Measurements from ENCODE around the gene ATL2.

The ATL2 gene

GRCh38 chr2:38267270-38267925, 109.7 kb downstream of the ATL2 start:
- Histone ChIP-seq H3K9me3 (ENCODE audit: insufficient read depth, low read length, severe bottlenecking) (no peaks in the 10 kb centered on the region), H3K4me2 (ENCODE audit: insufficient read depth, low read length) (no peak overlapping the region), H3K4me3 (ENCODE audit: low read depth in 1 of 2, low read length in 2 of 2) (no peak overlapping the region), H3K27me3 (ENCODE audit: insufficient read depth, low read length, poor library complexity) (no peaks in the 10 kb centered on the region), H4K20me1 (ENCODE audit: insufficient read depth, low read length) (no peaks in the 10 kb centered on the region), H3K36me3 (ENCODE audit: insufficient read depth, low read length) (no peaks in the 10 kb centered on the region), H3K79me2 (ENCODE audit: insufficient read depth, low read length) (no peaks in the 10 kb centered on the region), H3K27ac (ENCODE audit: low read length) (no peak overlapping the region), H3K4me1 (ENCODE audit: insufficient read depth, low read length) (no peaks in the 10 kb centered on the region), H2AFZ (ENCODE audit: low read depth, low read length) (no peak overlapping the region), H3K9ac (ENCODE audit: low read depth, low read length) (no peak overlapping the region)
- no peak for DNase-seq
- no peak for ATAC-seq (ENCODE audit: insufficient read depth, low read depth)
- TF ChIP-seq EZH2 (IDR thresholded peaks at IDR 0.05; ENCODE audit: borderline replicate concordance, low read depth, low read length, severe bottlenecking) (no peak), CTCF (IDR thresholded peaks at IDR 0.05; ENCODE audit: borderline replicate concordance, extremely low read depth, low read length, poor library complexity, severe bottlenecking) (no peak)

GRCh38 chr2:38266382-38267061, 110.6 kb downstream of the ATL2 start:
- DNase-seq (no peak), ATAC-seq (ENCODE audit: insufficient read depth, low read depth) (no peak)
- Histone ChIP-seq H3K9me3 (ENCODE audit: insufficient read depth, low read length, severe bottlenecking) (no peaks in the 10 kb centered on the region), H4K20me1 (ENCODE audit: insufficient read depth, low read length) (no peaks in the 10 kb centered on the region), H3K4me1 (ENCODE audit: insufficient read depth, low read length) (no peaks in the 10 kb centered on the region), H3K4me3 (ENCODE audit: low read depth in 1 of 2, low read length in 2 of 2) (no peak overlapping the region), H2AFZ (ENCODE audit: low read depth, low read length) (no peak overlapping the region), H3K36me3 (ENCODE audit: insufficient read depth, low read length) (no peaks in the 10 kb centered on the region), H3K9ac (ENCODE audit: low read depth, low read length) (no peak overlapping the region), H3K4me2 (ENCODE audit: insufficient read depth, low read length) (no peak overlapping the region), H3K79me2 (ENCODE audit: insufficient read depth, low read length) (no peaks in the 10 kb centered on the region), H3K27me3 (ENCODE audit: insufficient read depth, low read length, poor library complexity) (no peaks in the 10 kb centered on the region), H3K27ac (ENCODE audit: low read length) (no peak overlapping the region)
- TF ChIP-seq CTCF (IDR thresholded peaks at IDR 0.05; ENCODE audit: borderline replicate concordance, extremely low read depth, low read length, poor library complexity, severe bottlenecking) (no peak), EZH2 (IDR thresholded peaks at IDR 0.05; ENCODE audit: borderline replicate concordance, low read depth, low read length, severe bottlenecking) (no peak)

- TF ChIP-seq EZH2 (IDR thresholded peaks at IDR 0.05; ENCODE audit: borderline replicate concordance, low read depth, low read length, severe bottlenecking), result no peak
- no peak for TF ChIP-seq CTCF (IDR thresholded peaks at IDR 0.05; ENCODE audit: borderline replicate concordance, extremely low read depth, low read length, poor library complexity, severe bottlenecking)
- DNase-seq (no peak), ATAC-seq (ENCODE audit: insufficient read depth, low read depth) (no peak)
- Histone ChIP-seq H4K20me1 (ENCODE audit: insufficient read depth, low read length) (no peaks in the 10 kb centered on the region), H2AFZ (ENCODE audit: low read depth, low read length) (no peak overlapping the region), H3K36me3 (ENCODE audit: insufficient read depth, low read length) (no peaks in the 10 kb centered on the region), H3K9ac (ENCODE audit: low read depth, low read length) (no peak overlapping the region), H3K4me1 (ENCODE audit: insufficient read depth, low read length) (no peaks in the 10 kb centered on the region), H3K4me3 (ENCODE audit: low read depth in 1 of 2, low read length in 2 of 2) (no peak overlapping the region), H3K27ac (ENCODE audit: low read length) (no peak overlapping the region), H3K79me2 (ENCODE audit: insufficient read depth, low read length) (no peaks in the 10 kb centered on the region), H3K27me3 (ENCODE audit: insufficient read depth, low read length, poor library complexity) (no peaks in the 10 kb centered on the region), H3K9me3 (ENCODE audit: insufficient read depth, low read length, severe bottlenecking) (no peaks in the 10 kb centered on the region), H3K4me2 (ENCODE audit: insufficient read depth, low read length) (no peak overlapping the region)
These were observed 111.6 kb downstream of the ATL2 start for GRCh38 chr2:38265461-38265860.

All from DND-41 (cell line).